Adrenal gland (tissue), 12 donors: ENCODE results near the gene PLXNA2. TPM values are rescaled to one million over a fixed set of nuclear protein-coding genes. Genes with fewer than 3 reads are reported as not detected.
A peak's percentile ranks its signal among the peaks of the same experiment; 100 is the strongest.

ENCODE experiments used
- DNase-seq, 7 donors: peaks; one replicate each; pipeline ENCODE4 v3.0.0-alpha.2; 2019 to 2020
- H3K27ac ChIP-seq, 5 donors: fragments of 200-600 bp; sonication (generic) in 4 of 5; 1 replicate in 3 of 5; 2 replicates in 2 of 5; pipeline versions ENCODE4 v1.5.1 to v1.8.0; 2016 to 2020; ENCODE audit warnings: mild to moderate bottlenecking in 1 of 5
- H3K27me3 ChIP-seq: fragments of 200-600 bp; 2 replicates; pipeline ENCODE4 v1.8.0; 2021
- H3K36me3 ChIP-seq, 2 donors: fragments of 200-600 bp; replicated peaks in 1 of 2; 1 replicate in 1 of 2; 2 replicates in 1 of 2; pipeline versions ENCODE4 v1.5.1 to v1.8.0; 2018 to 2022
- H3K4me1 ChIP-seq, 2 donors: fragments of 200-600 bp; replicated peaks in 1 of 2; 1 replicate in 1 of 2; 2 replicates in 1 of 2; pipeline versions ENCODE4 v1.5.1 to v1.8.0; 2018 to 2021
- H3K4me3 ChIP-seq, 4 donors: fragments of 200-600 bp; sonication (generic) in 3 of 4; one replicate each; pipeline ENCODE4 v1.5.1; 2016 to 2018
- H3K9me3 ChIP-seq, 3 donors: fragments of 200-600 bp; sonication (generic) in 1 of 3; replicated peaks in 1 of 3; 1 replicate in 2 of 3; 2 replicates in 1 of 3; pipeline versions ENCODE4 v1.5.1 to v1.8.0; 2016 to 2021
- CTCF ChIP-seq, 6 experiments: fragments of 450-650 bp in 4 of 6; fragments of 200-600 bp in 2 of 6; sonication (generic) in 1 of 6; IDR thresholded peaks; 1 replicate in 5 of 6; 2 replicates in 1 of 6; pipeline versions ENCODE4 v1.5.1 to v1.8.0; 2016 to 2021; ENCODE audit warnings: antibody characterized with exemption in 6 of 6, mild to moderate bottlenecking in 2 of 6, moderate library complexity in 1 of 6
- POLR2A ChIP-seq, 2 donors: fragments of 450-650 bp; IDR thresholded peaks; one replicate each; pipeline ENCODE4 v1.6.1; 2017; ENCODE audit warnings: antibody characterized with exemption in 2 of 2, mild to moderate bottlenecking in 2 of 2, moderate library complexity in 1 of 2
- WGBS, 4 donors: extraction: QIAGEN DNeasy Blood & Tissue Kit in 2 of 4; methylation state at CpG; one replicate each; pipeline versions ENCODE4 v1.1.5 to v1.1.7; 2013 to 2017; 5-methylcytosine and 5-hydroxymethylcytosine counted together
- intact Hi-C, 2 donors: fragments of 100-400 bp; cut with DNase I; formaldehyde crosslinking; loops; one replicate each; pipeline versions ENCODE4 v1.14.1 to v1.15.0; 2022 to 2023
- polyA plus RNA-seq, 3 donors: library from polyadenylated mRNA; stranded (reverse); fragments of 200-250 nt in 2 of 3; fragments of 350-450 nt in 1 of 3; fragmentation: Illumina TruSeq in 1 of 3; extraction: RNeasy Lipid Tissue Mini Kit (QIAGEN cat#74804) in 1 of 3; gene quantifications; one replicate each; pipeline ENCODE4 v1.2.3, GENCODE V29; 2013 to 2014
- total RNA-seq, 9 donors: library from RNA; depleted of rRNA in 4 of 9; stranded (reverse); fragments of >200 nt in 4 of 9; fragments of 120-200 nt in 1 of 9; fragmentation: NEBNext Ultra II Directional in 1 of 9; extraction: Animal tissue kit (Norgen Biotek cat#: 25700) in 1 of 9; gene quantifications; one replicate each; pipeline versions ENCODE4 v1.1.0 to v1.2.4, GENCODE V29; 2013 to 2023
- donor health status: healthy with polysubstance abuse.
- donor health status: Bipolar disorder and iron deficiency.
- donor health status: DM: yes; HTN: yes; CAD: no.
- donor health status: DM: no; HTN: no; CAD: no.
- donor health status: DM: no; HTN: no; CAD: no.
- donor health status: DM: yes; HTN: yes; CAD: no.

The PLXNA2 gene
- total and polyA plus RNA-seq, 12 donors, result 2.7 to 9.4 (median 4.5) TPM

- TF ChIP-seq POLR2A (IDR thresholded peaks at IDR 0.05) (no peak), CTCF (IDR thresholded peaks at IDR 0.05) (no peak)
- peaks cover 0 to 4% of the 10 kb centered on the region in 2 donors for H3K4me1 ChIP-seq
Measured at GRCh38 chr1:208208132-208208487, 36.1 kb downstream of the PLXNA2 start.

GRCh38 chr1:208207388-208208131 is 36.6 kb downstream of the PLXNA2 start:
- no peaks in the 10 kb centered on the region for H3K9me3 ChIP-seq
- H3K27me3 ChIP-seq, result no peaks in the 10 kb centered on the region
- 53 to 63% (median 58%) methylated on average over 10 of the region's 10 CpGs for WGBS, 4 donors
- intact Hi-C loops, result no loop called here
- peaks cover 0 to 4% of the 10 kb centered on the region in 2 donors for H3K4me1 ChIP-seq
- no peak overlapping the region for H3K4me3 ChIP-seq
- H3K36me3 ChIP-seq, result no peaks in the 10 kb centered on the region
- TF ChIP-seq CTCF (IDR thresholded peaks at IDR 0.05), result no peak
- TF ChIP-seq POLR2A (IDR thresholded peaks at IDR 0.05), result no peak
- peak in 6 of 7 donors; percentile 33 to 81 (median 63) for DNase-seq
- peak overlapping the region in 4 of 5 donors; percentile 6 to 82 (median 36) for H3K27ac ChIP-seq

More at GRCh38 chr1:208208132-208208487, 36.1 kb downstream of the PLXNA2 start:
- intact Hi-C loops, result no loop called here
- DNase-seq, result no peak
- Histone ChIP-seq H3K36me3 (no peaks in the 10 kb centered on the region), H3K4me3 (no peak overlapping the region), H3K27ac (peak overlapping the region in 4 of 5 donors; percentile 6 to 79 (median 36)), H3K27me3 (no peaks in the 10 kb centered on the region), H3K9me3 (no peaks in the 10 kb centered on the region)

GRCh38 chr1:208206092-208206698 is 38.0 kb downstream of the PLXNA2 start:
- Histone ChIP-seq H3K9me3 (no peaks in the 10 kb centered on the region), H3K27me3 (no peaks in the 10 kb centered on the region), H3K36me3 (no peaks in the 10 kb centered on the region), H3K4me1 (peaks cover 0 to 9% of the 10 kb centered on the region in 2 donors), H3K4me3 (no peak overlapping the region), H3K27ac (no peak overlapping the region)
- WGBS, 4 donors, result 93 to 96% (median 95%) methylated on average over 5 of the region's 5 CpGs
- no peak for DNase-seq
- intact Hi-C loops, result no loop called here
- TF ChIP-seq POLR2A (IDR thresholded peaks at IDR 0.05), result no peak
- TF ChIP-seq CTCF (IDR thresholded peaks at IDR 0.05), result no peak

- Histone ChIP-seq H3K9me3 (no peaks in the 10 kb centered on the region), H3K27me3 (no peaks in the 10 kb centered on the region), H3K36me3 (no peaks in the 10 kb centered on the region), H3K4me3 (no peak overlapping the region), H3K27ac (peak overlapping the region in 1 of 5 donors; percentile 59), H3K4me1 (peaks cover 0 to 13% of the 10 kb centered on the region in 2 donors)
- intact Hi-C loops, result no loop called here
- DNase-seq, result no peak
- 79 to 89% (median 85%) methylated on average over 5 of the region's 5 CpGs for whole genome bisulfite sequencing, 4 donors
- TF ChIP-seq POLR2A (IDR thresholded peaks at IDR 0.05) (no peak), CTCF (IDR thresholded peaks at IDR 0.05) (no peak)
Measured at GRCh38 chr1:208205216-208206013, 38.8 kb downstream of the PLXNA2 start.
